GM19240 (cell line): ENCODE data around the gene SLC16A11.
"Not testable (repeated sequence)": the region's sequence is repeated elsewhere in the genome, so short reads cannot be mapped to it uniquely, and the experiment has no call there.

ENCODE experiments used
- DNase-seq: peaks from one replicate; pipeline ENCODE4 v3.0.0; 2011; ENCODE audit warnings: low spot score; ENCODE audit not compliant: insufficient read length

The SLC16A11 gene, protein sequence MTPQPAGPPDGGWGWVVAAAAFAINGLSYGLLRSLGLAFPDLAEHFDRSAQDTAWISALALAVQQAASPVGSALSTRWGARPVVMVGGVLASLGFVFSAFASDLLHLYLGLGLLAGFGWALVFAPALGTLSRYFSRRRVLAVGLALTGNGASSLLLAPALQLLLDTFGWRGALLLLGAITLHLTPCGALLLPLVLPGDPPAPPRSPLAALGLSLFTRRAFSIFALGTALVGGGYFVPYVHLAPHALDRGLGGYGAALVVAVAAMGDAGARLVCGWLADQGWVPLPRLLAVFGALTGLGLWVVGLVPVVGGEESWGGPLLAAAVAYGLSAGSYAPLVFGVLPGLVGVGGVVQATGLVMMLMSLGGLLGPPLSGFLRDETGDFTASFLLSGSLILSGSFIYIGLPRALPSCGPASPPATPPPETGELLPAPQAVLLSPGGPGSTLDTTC

DNA sequence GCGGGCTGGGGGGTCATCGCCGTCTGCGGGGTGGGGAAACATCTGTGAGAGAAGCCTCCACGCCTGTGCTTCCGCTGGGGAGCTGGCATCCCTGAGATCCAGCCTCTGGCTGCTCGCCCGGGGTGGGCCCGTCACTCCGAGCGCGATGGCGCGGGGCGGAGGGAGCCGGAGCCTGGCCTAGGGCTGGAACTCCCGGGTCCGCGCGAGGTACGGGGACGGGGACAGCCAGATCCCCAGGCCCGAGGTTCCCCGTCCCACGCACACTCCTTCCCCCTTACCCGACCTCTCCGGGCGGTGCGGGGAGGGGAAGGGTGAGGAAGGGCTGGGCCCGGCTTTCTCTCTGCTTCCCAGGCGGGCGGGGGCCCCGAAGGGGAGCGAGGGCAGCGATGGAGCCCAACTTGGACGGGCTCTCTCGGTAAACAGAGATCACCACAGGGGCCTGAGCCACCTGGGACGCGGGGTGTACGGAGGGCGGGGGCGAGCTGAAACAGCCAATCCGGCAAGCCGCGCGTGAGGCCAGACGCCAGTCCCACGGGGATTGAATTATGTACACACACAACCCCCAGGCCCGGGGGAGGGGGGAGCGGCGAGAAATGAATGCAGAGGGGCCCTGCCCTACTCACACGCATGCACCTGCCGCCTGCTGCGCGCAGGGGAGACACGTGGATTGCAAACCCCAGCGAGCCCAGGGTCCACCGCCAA is at the start of gene SLC16A11:
Gene SLC16A11 (minus strand): TSS at position 596 of the 702 bp plus-strand sequence. CDS start 579 bp downstream, at position 17.
- no peak for DNase-seq

DNA sequence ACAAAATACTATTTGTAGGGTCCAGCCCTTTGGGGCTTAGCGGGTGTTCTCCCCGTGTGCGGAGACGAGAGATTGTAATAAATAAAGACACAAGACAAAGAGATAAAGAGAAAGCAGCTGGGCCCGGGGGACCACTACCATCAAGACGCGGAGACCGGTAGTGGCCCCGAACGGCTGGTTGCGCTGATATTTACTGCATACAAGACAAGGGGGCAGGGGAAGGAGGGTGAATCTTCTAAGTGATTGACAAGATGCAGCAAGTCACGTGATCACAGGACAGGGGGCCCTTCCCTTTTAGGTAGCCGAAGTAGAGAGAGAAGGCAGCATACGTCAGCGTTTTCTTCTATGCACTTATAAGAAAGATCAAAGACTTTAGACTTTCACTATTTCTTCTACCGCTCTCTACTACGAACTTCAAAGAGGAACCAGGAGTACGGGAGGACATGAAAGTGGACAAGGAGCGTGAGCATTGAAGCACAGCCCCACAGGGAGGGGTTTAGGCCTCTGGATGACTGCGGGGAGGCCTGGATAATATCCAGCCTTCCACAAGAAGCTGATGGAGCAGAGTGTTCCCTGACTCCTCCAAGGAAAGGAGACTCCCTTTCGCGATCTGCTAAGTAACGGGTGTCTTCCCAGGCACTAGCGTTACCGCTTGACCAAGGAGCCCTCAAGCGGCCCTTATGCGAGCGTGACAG is 47.6 kb upstream of the SLC16A11 start:
- not testable (repeated sequence) for DNase-seq

DNA sequence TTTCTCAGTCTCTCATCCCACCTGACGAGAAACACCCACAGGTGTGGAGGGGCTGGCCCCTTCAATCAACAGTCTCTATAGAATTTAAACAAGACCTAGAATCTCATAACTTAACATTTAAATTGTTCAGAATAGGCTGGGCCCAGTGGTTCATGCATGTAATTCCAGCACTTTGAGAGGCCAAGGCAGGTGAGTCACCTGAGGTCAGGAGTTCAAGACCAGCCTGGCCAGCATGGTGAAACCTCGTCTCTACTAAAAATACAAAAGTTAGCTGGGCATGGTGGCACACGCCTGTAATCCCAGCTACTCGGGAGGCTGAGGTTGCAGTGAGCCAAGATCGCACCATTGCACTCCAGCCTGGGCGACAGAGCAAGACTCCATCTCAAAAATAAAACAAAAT is 45.7 kb upstream of the SLC16A11 start:
- not testable (repeated sequence) for DNase-seq

DNA sequence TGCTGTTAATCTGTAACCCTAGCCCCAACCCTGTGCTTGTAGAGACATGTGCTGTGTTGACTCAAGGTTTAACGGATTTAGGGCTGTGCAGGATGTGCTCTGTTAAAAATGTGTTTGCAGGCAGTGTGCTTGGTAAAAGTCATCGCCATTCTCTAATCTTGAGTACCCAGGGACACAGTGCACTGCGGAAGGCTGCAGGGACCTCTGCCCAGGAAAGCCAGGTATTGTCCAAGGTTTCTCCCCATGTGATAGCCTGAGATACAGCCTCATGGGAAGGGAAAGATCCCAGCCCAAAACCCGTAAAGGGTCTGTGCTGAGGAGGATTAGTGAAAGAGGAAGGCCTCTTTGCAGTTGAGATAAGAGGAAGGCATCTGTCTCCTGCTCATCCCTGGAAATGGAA is 44.5 kb upstream of the SLC16A11 start:
- not testable (repeated sequence) for DNase-seq

DNA sequence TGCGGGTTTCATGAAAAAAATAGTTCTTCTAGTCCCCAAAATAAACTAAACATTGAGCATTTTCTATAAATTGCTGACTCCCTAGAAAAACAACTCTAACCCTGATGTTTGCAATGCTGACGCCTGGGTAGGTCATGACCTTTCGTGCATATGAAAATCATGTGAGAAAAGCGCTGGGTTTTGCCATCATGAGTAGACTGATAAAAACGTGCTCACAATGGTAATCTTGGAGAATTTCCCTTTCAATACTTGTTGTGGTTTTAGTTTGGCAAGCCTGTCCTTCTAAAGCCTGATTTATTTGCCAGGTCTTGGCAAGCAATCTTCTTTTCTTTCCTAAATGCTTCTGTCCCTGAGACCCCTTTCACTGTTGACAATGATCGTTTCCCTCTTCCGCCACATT is 40.2 kb upstream of the SLC16A11 start:
- no peak for DNase-seq

DNA sequence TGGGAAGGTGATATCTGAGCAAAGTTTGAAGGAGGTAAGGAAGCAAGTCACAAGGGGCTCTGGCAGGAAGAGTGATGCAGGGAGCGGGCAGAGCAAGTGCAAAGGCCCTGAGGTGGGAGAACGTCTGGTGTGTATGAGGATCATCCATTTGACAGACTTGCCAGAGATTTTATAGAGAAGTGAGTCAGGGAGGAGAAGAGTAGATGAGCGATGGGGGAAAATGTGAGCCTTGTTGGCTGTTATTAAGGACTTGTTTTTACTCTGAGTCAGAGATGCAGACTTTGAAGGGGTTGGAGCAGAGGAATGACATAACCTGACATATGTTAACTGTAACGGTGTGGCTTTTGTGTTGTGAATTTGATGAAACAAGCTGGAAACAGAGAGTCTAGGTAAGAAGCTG is 39.7 kb upstream of the SLC16A11 start:
- no peak for DNase-seq

DNA sequence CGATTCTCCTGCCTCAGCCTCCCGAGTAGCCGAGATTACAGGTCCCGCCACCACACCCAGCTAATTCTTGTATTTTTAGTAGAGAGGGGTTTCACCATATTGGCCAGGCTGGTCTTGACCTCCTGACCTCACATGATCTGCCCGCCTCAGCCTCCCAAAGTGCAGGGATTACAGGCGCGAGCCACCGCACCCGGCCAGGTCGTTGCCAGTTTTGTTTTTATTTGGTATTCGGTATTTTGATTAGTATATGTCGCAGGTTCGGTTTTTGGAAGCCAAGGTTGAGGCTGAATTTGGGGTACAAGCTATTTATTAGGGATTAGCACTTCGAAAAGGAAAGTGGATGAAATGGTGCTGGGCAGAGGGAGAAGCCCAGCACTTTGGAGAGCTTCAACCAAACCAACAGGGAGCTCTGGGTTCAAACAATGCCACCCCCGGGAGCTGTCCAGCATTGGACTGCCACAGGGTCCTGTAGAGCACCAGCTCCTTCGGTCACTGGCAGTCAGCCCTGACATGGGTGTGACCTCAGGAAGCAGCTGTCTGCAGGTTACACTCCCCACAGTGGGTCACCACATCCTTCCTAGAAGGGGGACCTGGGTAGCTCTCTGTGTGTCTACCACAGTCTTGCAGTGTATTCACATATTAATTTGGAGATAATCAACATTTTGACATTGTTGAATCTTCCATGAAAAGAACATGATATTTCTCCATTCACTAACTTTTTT is 37.6 kb upstream of the SLC16A11 start:
- DNase-seq = no peak

DNA sequence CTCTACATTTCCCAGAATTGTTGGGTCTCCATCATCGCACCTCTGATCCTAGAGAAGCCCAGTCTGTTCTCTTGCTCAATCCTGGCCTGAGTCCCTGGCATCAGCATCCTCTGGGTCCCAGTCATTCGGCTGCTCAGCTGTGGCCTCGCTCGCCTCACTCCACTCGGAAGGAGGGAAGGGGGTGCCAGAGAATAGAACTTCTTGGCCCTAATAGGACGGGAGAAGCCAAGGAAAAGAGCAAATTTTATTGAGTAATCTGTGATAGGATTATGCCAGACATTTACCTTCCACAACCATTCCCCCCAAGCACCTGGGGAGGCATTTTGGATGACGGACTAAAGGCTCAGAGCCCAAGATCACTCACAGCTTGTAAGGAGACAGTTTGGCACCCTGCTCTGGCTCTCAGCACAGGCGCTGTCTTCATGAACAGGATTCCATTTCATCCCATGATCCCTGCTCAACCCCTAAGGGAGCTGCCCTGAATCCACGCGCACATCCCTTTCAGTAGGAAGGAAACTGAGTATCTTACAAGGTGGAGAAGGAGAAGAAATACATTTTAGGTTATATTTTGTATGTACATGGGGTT is 36.7 kb upstream of the SLC16A11 start:
- no peak for DNase-seq

DNA sequence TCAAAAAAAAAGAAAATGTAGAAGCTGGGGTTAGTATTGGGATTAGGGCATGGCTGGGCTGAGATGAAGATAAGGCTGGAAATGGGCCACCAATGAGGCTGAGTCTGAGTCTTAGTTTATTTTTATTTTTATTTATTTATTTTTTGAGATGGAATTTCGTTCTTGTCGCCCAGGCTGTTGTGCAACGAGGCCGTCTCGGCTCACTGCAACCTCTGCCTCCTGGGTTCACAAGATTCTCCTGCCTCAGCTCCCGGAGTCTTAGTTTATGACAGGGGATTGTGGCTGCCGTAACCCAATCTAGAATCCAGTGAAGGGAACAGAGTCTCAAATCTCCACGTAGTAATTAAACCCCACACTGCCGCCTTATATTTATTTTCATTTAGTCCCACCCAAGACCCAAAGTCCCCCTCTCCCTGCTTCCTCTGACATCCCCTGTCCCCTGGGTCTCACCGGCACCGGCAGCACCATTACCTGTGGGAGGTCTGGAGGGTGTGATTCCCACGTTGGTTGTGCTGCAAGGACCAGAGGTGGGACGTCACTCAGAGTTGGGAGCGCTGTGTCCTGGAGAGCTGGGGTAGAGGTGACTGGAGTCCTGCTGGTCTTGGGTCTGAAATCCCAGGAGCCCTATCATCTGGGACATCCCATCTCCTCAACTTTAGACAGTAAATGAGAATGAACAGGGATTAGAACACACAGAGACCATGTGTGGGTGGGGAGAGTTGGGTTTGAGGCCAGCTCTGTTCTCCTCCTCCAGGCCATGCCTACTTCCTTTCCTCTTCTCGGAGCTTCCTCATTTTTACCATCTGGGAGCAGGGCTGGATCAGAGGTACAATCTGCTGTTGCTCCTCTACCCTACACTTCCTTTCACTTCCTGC is 35.9 kb upstream of the SLC16A11 start, which contains the start of gene CLEC10A:
Gene CLEC10A (minus strand): TSS at position 671 of the 875 bp plus-strand sequence. CDS start 1,439 bp downstream, outside the sequence.
- no peak for DNase-seq

DNA sequence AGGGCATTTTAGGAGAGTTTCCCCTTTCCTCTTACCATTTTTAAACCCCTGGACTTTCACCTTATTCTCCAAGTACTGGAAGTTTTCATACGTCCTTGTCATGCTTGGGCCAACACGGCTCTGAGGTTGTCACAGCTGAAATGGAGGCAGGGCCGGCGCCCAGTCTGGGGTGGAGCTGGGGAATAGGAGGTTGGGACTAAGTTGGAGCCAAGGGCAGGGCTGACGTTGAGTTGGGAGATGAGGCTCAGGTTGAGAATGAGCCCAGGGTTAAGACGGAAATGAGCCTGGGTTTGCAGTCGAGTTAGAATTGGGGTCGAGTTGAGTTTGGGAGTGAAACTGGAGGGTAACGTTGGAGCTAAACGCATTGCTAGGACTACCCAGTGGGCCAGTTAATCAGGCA is 34.8 kb upstream of the SLC16A11 start:
- DNase-seq = no peak

DNA sequence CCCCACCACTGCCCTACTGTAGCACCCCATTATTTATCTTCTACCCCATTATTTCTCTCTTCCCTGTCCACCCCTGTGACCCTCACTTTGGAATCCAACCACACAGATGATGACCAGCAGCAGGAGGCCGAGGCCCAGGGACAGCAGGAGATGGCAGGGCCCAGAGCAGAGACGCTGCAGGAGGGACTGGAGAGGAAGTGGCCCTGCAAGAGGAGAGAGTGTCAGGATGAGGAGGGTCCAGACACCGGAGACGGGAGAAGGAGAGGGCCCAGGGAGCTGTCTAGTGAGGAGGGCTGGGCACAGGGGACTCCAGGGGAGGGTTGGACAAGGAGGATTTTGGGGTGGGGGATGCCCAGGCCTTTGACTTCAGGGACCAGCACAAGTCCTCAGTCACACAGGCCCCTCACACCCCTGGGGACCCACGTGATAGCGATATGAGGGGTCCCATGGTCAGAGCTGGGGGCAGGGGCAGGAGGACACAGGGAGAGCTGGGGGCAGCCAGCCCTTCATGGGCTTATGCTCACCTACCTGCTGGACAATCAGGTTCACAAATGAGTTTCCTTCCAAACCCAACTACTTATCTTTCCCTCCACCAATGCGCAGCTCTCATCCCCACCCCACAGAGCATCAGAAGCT is 34.1 kb upstream of the SLC16A11 start:
- no peak for DNase-seq

DNA sequence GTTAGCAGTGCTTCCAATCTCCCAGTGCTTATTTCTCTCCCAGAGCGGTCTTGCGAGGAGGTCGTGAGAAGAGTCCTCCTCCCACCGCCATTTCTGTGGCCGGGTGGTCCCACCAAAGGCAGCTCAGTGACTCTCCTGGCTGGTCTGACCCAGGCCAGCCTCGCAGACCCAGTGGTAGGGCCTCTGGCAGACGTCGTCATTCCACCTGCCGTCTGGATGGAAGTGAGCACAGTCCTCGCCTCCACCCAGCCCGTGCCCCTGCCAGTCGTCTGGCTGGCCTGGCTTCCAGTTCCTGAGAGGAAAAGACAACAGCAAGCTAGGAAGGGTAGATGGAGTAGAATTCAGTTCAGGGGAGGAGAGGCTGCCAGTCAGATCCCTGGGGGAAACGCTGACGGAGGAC is 31.0 kb upstream of the SLC16A11 start:
- no peak for DNase-seq

DNA sequence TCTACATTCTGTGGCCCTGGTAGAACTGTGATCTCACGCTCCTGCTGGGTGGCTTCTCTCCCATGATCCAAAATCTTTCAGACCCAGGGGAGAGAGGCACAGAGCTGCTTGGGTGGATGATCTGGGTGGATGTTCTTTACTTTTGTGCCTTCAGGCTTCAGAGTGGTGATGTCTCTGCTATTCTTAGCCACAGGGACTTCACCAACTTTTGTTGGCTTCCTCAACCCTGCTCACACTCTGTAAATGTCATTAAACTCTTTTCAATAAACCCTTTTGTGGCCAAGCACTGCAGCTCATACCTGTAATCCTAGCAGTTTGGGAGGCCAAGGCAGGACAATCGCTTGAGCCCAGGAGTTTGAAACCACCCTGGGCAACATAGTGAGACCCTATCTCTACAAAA is 28.5 kb upstream of the SLC16A11 start:
- no peak for DNase-seq

DNA sequence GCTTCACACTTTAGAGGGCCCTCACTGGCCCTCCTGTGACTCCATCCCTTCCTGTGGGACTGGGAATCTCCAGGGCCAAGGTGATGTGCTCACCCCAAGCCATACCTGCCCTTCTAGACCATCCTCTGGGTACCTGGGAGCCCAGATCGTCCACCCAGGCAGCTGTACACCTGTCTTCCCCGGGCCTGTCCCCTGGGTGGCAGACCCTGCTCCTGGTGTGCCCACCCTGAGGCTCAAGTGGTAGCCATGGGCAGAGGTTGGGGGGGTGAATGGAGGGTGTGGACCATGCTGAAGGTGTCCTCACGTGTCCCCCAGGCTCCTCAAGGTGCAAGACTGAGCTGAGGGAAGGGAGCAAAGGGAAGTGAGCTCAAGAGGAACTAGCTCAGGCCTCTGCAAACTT is 26.8 kb upstream of the SLC16A11 start:
- no peak for DNase-seq

DNA sequence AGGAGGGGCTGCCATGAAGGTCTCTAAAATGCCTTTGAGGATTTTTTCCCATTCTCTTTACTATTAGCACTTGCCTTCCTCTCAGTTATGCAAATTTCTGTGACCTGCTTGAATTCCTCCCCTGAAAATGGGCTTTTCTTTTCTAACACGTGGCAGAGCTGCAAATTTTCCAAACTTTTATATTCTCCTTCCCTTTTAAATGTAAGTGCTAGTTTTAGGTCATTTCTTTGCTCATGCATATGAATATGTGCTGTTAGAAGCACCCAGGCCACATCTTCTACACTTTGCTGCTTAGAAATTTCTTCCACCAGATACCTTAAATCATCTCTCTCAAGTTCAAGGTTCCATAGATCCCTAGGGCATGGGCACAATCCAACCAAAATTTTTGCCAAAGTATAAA is 24.4 kb upstream of the SLC16A11 start:
- no peak for DNase-seq

DNA sequence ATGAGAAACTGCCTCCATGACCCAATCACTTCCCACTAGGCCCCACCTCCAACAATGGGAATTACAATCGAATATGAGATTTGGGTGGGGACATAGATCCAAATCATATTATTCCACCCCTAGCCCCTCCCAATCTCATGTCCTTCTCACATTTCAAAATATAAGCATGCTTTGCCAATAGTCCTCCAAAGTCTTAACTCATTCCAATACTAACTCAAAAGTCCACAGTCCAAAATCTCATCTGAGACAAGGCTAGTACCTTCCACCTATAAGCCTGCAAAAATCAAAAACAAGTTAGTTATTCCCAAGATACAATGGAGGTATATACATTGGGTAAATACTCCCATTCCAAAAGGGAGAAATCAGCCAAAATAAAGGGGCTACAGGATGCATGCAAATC is 23.3 kb upstream of the SLC16A11 start:
- DNase-seq = no peak

DNA sequence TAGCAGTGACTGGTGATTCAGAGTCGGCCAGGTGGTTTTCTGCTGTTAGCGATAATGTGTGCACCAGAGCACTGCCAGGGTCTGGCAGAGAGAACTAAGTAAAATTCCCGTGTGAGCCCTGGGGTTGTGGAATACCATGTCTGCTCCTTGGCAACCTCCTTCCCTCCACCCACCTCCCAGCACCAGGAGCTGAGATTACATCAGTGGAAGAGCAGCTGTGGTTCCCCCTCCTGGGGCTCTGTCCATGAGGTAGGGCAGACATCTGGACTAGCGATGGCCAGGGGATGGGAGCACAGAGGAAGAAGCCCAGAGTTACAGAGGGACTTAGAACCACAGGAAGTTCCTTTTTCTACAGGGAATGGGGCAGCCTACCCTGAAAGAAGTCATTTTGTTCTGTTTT is 20.4 kb upstream of the SLC16A11 start:
- no peak for DNase-seq

DNA sequence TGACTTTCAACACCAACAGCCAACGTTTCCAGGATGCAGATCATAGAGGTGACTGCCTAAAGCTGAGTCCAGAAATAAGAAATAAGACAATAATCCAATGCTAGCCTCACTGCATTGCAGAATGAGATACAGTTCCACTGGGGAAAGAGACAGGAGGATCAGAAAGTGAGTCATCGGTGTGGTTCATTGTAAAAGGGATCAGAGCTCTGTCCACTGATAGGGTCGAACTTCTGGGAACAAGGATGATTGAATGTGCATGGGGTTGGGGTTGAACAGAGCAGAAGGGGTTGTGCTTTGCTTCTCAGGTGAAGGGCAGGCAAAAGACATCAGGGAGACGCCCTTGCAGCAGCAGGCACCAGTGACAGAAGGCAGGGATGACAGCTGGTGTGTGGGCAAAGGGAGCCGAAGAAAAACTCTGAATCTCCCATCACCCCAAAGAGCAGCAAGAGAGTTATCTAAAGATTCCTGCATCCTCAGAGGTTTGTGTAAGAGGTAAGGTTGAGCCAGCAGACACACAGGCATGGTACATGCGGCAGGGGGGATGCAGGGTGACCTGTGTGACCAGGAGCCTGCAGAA is 19.7 kb upstream of the SLC16A11 start:
- DNase-seq = no peak
